D721Med (cell line): ENCODE measurements around the gene CDK13.
A peak's percentile ranks its signal among the peaks of the same experiment; 100 is the strongest.
"Not testable (repeated sequence)": the region's sequence is repeated elsewhere in the genome, so short reads cannot be mapped to it uniquely, and the experiment has no call there.

Experiments used
- DNase-seq: peaks from one replicate; pipeline ENCODE4 v3.0.0; 2011; ENCODE audit warnings: low spot score; ENCODE audit not compliant: insufficient read length
- FAIRE-seq: peaks from 2 replicates; lab custom pipeline; 2011; peaks lifted over from hg19 to GRCh38; lab: Jason Lieb, UNC
- CTCF ChIP-seq: IDR thresholded peaks from 2 replicates; pipeline ENCODE4 v1.5.1; 2012; ENCODE audit warnings: mild to moderate bottlenecking, control low read depth; ENCODE audit not compliant: insufficient read depth; ENCODE audit errors: missing control alignments

CDK13 gene

GRCh38 chr7:40115936-40116335 is 165.9 kb downstream of the CDK13 start:
- no peak for TF ChIP-seq CTCF
- no peak for DNase-seq
- no peak for FAIRE-seq

GRCh38 chr7:40117199-40117598 is 167.1 kb downstream of the CDK13 start:
- DNase-seq, FAIRE-seq: not testable (repeated sequence)

GRCh38 chr7:40118201-40118600 is 168.1 kb downstream of the CDK13 start:
- not testable (repeated sequence) for DNase-seq, FAIRE-seq

- no peak for FAIRE-seq
- DNase-seq, result no peak
- TF ChIP-seq CTCF, result no peak
These were observed 170.0 kb downstream of the CDK13 start for GRCh38 chr7:40120020-40120419.

- DNase-seq, FAIRE-seq: not testable (repeated sequence)
These were observed 172.3 kb downstream of the CDK13 start for GRCh38 chr7:40122100-40122939.

GRCh38 chr7:40122940-40123254 is 172.8 kb downstream of the CDK13 start:
- DNase-seq, result no peak
- no peak for FAIRE-seq
- TF ChIP-seq CTCF, result no peak

GRCh38 chr7:40133561-40134427 is 183.7 kb downstream of the CDK13 start:
- FAIRE-seq, result no peak
- no peak for TF ChIP-seq CTCF
- no peak for DNase-seq

GRCh38 chr7:40134428-40135316 is 184.6 kb downstream of the CDK13 start, which contains the start of the genes MPLKIP and SUGCT:
Gene MPLKIP (minus strand): TSS chr7:40134622. CDS start chr7:40134567, 55 bp downstream.
Gene SUGCT (plus strand): TSS chr7:40135005.
- FAIRE-seq (no peak), DNase-seq (peak; percentile 69)
- TF ChIP-seq CTCF, result peak; percentile 66
